ENCODE results near the gene PCYT1A. TPM values are rescaled to one million over a fixed set of nuclear protein-coding genes. Genes with fewer than 3 reads are reported as not detected.

Gene PCYT1A
- 74.4 to 84.1 TPM (median 75.7 TPM) in 3 replicates for total RNA-seq
- long read RNA-seq, full-length matches to known transcripts, result 43 of 70 reads
- long read RNA-seq, partial matches to known transcripts, result 3 of 70 reads
- long read RNA-seq, other reads (novel, unspliced or antisense), result 24 of 70 reads

- Mint-ChIP-seq H3K9me3 (ENCODE audit: low read depth) (no peaks in the 10 kb centered on the region), H3K27me3 (ENCODE audit: low read depth) (no peaks in the 10 kb centered on the region), H3K4me1 (ENCODE audit: low read depth) (peaks cover 45% of the 10 kb centered on the region), H3K27ac (ENCODE audit: unreplicated experiment) (peak within 1 kb of the TSS; percentile 97), H3K4me3 (ENCODE audit: unreplicated experiment) (peak within 1 kb of the TSS; percentile 98), H3K36me3 (ENCODE audit: low read depth) (no peaks in the 10 kb centered on the region)
- no peak for TF ChIP-seq CTCF (IDR thresholded peaks at IDR 0.05)
- peak; percentile 95 for DNase-seq (ENCODE audit: low spot score)
Observed at GRCh38 chr3:196287440-196288140, at the start of gene PCYT1A. Gene PCYT1A (minus strand): TSS chr3:196287726. CDS start chr3:196270531, 17,195 bp downstream.

- Mint-ChIP-seq H3K27ac (ENCODE audit: unreplicated experiment) (no peak overlapping the region), H3K36me3 (ENCODE audit: low read depth) (no peaks in the 10 kb centered on the region), H3K9me3 (ENCODE audit: low read depth) (no peaks in the 10 kb centered on the region), H3K4me3 (ENCODE audit: unreplicated experiment) (no peak overlapping the region), H3K4me1 (ENCODE audit: low read depth) (peaks cover 17% of the 10 kb centered on the region), H3K27me3 (ENCODE audit: low read depth) (no peaks in the 10 kb centered on the region)
- no peak for DNase-seq (ENCODE audit: low spot score)
- no peak for TF ChIP-seq CTCF (IDR thresholded peaks at IDR 0.05)
Observed at GRCh38 chr3:196336319-196337145, 49.0 kb upstream of the PCYT1A start.

- H3K4me1 Mint-ChIP-seq (ENCODE audit: low read depth), result peaks cover 12% of the 10 kb centered on the region
- H3K27ac Mint-ChIP-seq (ENCODE audit: unreplicated experiment), result no peak overlapping the region
- H3K9me3 Mint-ChIP-seq (ENCODE audit: low read depth), result no peaks in the 10 kb centered on the region
- no peak for DNase-seq (ENCODE audit: low spot score)
- H3K36me3 Mint-ChIP-seq (ENCODE audit: low read depth), result no peaks in the 10 kb centered on the region
- no peak overlapping the region for H3K4me3 Mint-ChIP-seq (ENCODE audit: unreplicated experiment)
- H3K27me3 Mint-ChIP-seq (ENCODE audit: low read depth), result no peaks in the 10 kb centered on the region
- no peak for TF ChIP-seq CTCF (IDR thresholded peaks at IDR 0.05)
Observed at GRCh38 chr3:196335503-196335948, 48.0 kb upstream of the PCYT1A start.

GRCh38 chr3:196334982-196335381 is 47.5 kb upstream of the PCYT1A start:
- no peak overlapping the region for H3K27ac Mint-ChIP-seq (ENCODE audit: unreplicated experiment)
- no peaks in the 10 kb centered on the region for H3K9me3 Mint-ChIP-seq (ENCODE audit: low read depth)
- no peaks in the 10 kb centered on the region for H3K36me3 Mint-ChIP-seq (ENCODE audit: low read depth)
- no peaks in the 10 kb centered on the region for H3K27me3 Mint-ChIP-seq (ENCODE audit: low read depth)
- no peak for TF ChIP-seq CTCF (IDR thresholded peaks at IDR 0.05)
- H3K4me3 Mint-ChIP-seq (ENCODE audit: unreplicated experiment), result no peak overlapping the region
- peaks cover 12% of the 10 kb centered on the region for H3K4me1 Mint-ChIP-seq (ENCODE audit: low read depth)
- DNase-seq (ENCODE audit: low spot score), result no peak

GRCh38 chr3:196332168-196332567 is 44.6 kb upstream of the PCYT1A start:
- Mint-ChIP-seq H3K27me3 (ENCODE audit: low read depth) (no peaks in the 10 kb centered on the region), H3K36me3 (ENCODE audit: low read depth) (no peaks in the 10 kb centered on the region), H3K9me3 (ENCODE audit: low read depth) (no peaks in the 10 kb centered on the region), H3K4me1 (ENCODE audit: low read depth) (peaks cover 6% of the 10 kb centered on the region), H3K4me3 (ENCODE audit: unreplicated experiment) (no peak overlapping the region), H3K27ac (ENCODE audit: unreplicated experiment) (no peak overlapping the region)
- TF ChIP-seq CTCF (IDR thresholded peaks at IDR 0.05), result no peak
- no peak for DNase-seq (ENCODE audit: low spot score)

Measured in chondrocyte (in vitro differentiated cells).